ENCODE results near the gene PAK6.

The PAK6 gene

GRCh38 chr15:40278026-40278425 is 39.2 kb downstream of the PAK6 start:
- DNase-seq = no peak

GRCh38 chr15:40279437-40280141 is 40.7 kb downstream of the PAK6 start:
- peak; percentile 72 for DNase-seq

GRCh38 chr15:40280260-40281056 is 41.6 kb downstream of the PAK6 start:
- no peak for DNase-seq

GRCh38 chr15:40281057-40281800 is 42.4 kb downstream of the PAK6 start:
- DNase-seq = no peak

- DNase-seq = no peak
Measured at GRCh38 chr15:40281801-40282146, 42.9 kb downstream of the PAK6 start.

- DNase-seq = peak; percentile 26
Measured at GRCh38 chr15:40282147-40282868, 43.4 kb downstream of the PAK6 start.

- DNase-seq = peak; percentile 33
Measured at GRCh38 chr15:40282869-40283614, 44.2 kb downstream of the PAK6 start, which contains the start of gene ANKRD63. Gene ANKRD63, minus strand, starts transcription at chr15:40283064. Its CDS starts 478 bp downstream, at chr15:40282586.

GRCh38 chr15:40283615-40284300 is 44.9 kb downstream of the PAK6 start:
- DNase-seq = no peak

GRCh38 chr15:40285151-40285550 is 46.3 kb downstream of the PAK6 start:
- DNase-seq = no peak

- DNase-seq = no peak
Measured at GRCh38 chr15:40285554-40286011, 46.7 kb downstream of the PAK6 start.

- no peak for DNase-seq
Measured at GRCh38 chr15:40286061-40286532, 47.2 kb downstream of the PAK6 start.

GRCh38 chr15:40286794-40287193 is 47.9 kb downstream of the PAK6 start:
- DNase-seq = no peak

GRCh38 chr15:40287505-40287904 is 48.6 kb downstream of the PAK6 start:
- no peak for DNase-seq

GRCh38 chr15:40287968-40288367 is 49.1 kb downstream of the PAK6 start:
- no peak for DNase-seq

GRCh38 chr15:40289140-40289775 is 50.4 kb downstream of the PAK6 start:
- no peak for DNase-seq

- no peak for DNase-seq
Measured at GRCh38 chr15:40290545-40290917, 51.7 kb downstream of the PAK6 start.

GRCh38 chr15:40290918-40291574 is 52.2 kb downstream of the PAK6 start:
- DNase-seq = no peak

GRCh38 chr15:40292246-40292645 is 53.4 kb downstream of the PAK6 start:
- no peak for DNase-seq

- DNase-seq = no peak
Measured at GRCh38 chr15:40293006-40293405, 54.1 kb downstream of the PAK6 start.
